ENCODE data around the gene PPM1H.

Gene PPM1H

GRCh38 chr12:62792236-62792870 lies 142.6 kb downstream of the PPM1H start (continued):
- TF ChIP-seq ZNF148 (tag by site-specific recombination; IDR thresholded peaks at IDR 0.05; ENCODE audit: borderline replicate concordance) (no peak), ZBTB17 (tag by site-specific recombination; IDR thresholded peaks at IDR 0.05) (no peak), ZNF776 (tag by site-specific recombination; IDR thresholded peaks at IDR 0.05; ENCODE audit: borderline replicate concordance) (no peak), KLF10 (tag by site-specific recombination; IDR thresholded peaks at IDR 0.05) (no peak), ZBTB1 (tag by site-specific recombination; IDR thresholded peaks at IDR 0.05) (no peak)

GRCh38 chr12:62789851-62790250 lies 145.1 kb downstream of the PPM1H start:
- ChIA-PET CTCF (interaction anchor here (1.0 to 2.5 kb wide), 3 partner anchors 10 to 352 kb away, joined by 4 to 9 read pairs (median 6); no protein-coding TSS in a partner anchor), POLR2A (no interaction called here)
- no peaks in the 10 kb centered on the region for H3K9me3 ChIP-seq (ENCODE audit: control insufficient read depth, insufficient read depth, low read depth, low read length)
- H3K27ac ChIP-seq (ENCODE audit: extremely low read depth, low read depth, low read length) = no peak overlapping the region
- no peaks in the 10 kb centered on the region for H3K4me1 ChIP-seq (ENCODE audit: control insufficient read depth, insufficient read depth, low read length)
- H3K4me3 ChIP-seq (ENCODE audit: low read depth, low read length) = no peak overlapping the region
- no peak for TF ChIP-seq ZNF558 (tag by site-specific recombination; IDR thresholded peaks at IDR 0.05)
- no peak for TF ChIP-seq ZNF248 (tag by site-specific recombination; IDR thresholded peaks at IDR 0.05)
- no peak for TF ChIP-seq ZNF354C (tag by site-specific recombination; IDR thresholded peaks at IDR 0.05; ENCODE audit: borderline replicate concordance, low read depth)
- no peak for TF ChIP-seq TRIM28 (IDR thresholded peaks at IDR 0.05; ENCODE audit: borderline replicate concordance, low read length)
- no peak for TF ChIP-seq ZNF341 (tag by site-specific recombination; IDR thresholded peaks at IDR 0.05; ENCODE audit: low read depth)
- TF ChIP-seq ZNF707 (tag by site-specific recombination; IDR thresholded peaks at IDR 0.05) = no peak
- no peak for TF ChIP-seq ZNF48 (tag by site-specific recombination; IDR thresholded peaks at IDR 0.05)
- TF ChIP-seq ZNF280D (tag by site-specific recombination; IDR thresholded peaks at IDR 0.05) = no peak
- no peak for TF ChIP-seq ZNF148 (tag by site-specific recombination; IDR thresholded peaks at IDR 0.05; ENCODE audit: borderline replicate concordance)
- no peak for TF ChIP-seq ZNF175 (tag by site-specific recombination; IDR thresholded peaks at IDR 0.05)
- no peak for TF ChIP-seq ZBTB8A (tag by site-specific recombination; IDR thresholded peaks at IDR 0.05)
- no peak for TF ChIP-seq ZNF223 (tag by site-specific recombination; IDR thresholded peaks at IDR 0.05)
- no peak for TF ChIP-seq ZFP69B (tag by site-specific recombination; IDR thresholded peaks at IDR 0.05)
- no peaks in the 10 kb centered on the region for H3K36me3 ChIP-seq (ENCODE audit: control insufficient read depth in 2 of 2, insufficient read depth in 1 of 2, low read length in 2 of 2)
